ENCODE data around the gene NR0B1.

The NR0B1 gene, protein sequence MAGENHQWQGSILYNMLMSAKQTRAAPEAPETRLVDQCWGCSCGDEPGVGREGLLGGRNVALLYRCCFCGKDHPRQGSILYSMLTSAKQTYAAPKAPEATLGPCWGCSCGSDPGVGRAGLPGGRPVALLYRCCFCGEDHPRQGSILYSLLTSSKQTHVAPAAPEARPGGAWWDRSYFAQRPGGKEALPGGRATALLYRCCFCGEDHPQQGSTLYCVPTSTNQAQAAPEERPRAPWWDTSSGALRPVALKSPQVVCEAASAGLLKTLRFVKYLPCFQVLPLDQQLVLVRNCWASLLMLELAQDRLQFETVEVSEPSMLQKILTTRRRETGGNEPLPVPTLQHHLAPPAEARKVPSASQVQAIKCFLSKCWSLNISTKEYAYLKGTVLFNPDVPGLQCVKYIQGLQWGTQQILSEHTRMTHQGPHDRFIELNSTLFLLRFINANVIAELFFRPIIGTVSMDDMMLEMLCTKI

DNA sequence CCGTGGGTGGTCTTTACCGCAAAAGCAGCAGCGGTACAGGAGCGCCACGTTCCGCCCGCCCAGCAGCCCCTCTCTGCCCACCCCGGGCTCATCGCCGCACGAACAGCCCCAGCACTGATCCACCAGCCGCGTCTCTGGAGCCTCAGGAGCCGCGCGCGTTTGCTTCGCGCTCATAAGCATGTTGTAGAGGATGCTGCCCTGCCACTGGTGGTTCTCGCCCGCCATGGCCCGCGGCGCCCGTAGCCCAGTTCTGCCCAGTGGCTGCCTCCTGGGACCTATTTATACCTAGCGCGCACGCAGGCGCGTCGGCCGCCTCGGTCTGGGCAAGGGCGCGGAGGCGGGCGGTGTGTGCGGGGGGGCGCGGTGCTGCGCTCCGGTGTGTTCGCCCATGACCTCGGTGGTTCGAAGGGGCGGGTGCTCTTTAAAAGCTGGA is at the start of gene NR0B1:
Gene NR0B1, minus strand, starts transcription at position 252 of the 433 bp plus-strand sequence. Its CDS starts 27 bp downstream, at position 225.
- DNase-seq = no peak

DNA sequence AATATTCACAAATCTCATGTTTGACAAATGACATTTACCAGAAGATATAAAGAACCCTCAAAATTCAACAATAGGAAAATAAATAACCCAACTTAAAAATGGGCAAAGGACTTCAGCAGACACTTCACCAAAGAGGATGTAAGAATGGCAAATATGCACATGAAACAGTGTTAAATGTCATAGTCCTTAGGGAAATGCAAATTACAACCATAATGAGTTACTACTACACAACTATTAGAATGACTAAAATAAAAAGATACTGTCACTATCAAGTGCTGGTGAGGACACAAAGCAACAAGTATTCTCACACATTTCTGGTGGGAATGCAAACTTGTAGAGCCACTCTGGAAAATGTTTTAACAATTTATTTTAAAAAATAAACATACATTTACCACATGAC is 40.8 kb upstream of the NR0B1 start:
- DNase-seq = no peak

DNA sequence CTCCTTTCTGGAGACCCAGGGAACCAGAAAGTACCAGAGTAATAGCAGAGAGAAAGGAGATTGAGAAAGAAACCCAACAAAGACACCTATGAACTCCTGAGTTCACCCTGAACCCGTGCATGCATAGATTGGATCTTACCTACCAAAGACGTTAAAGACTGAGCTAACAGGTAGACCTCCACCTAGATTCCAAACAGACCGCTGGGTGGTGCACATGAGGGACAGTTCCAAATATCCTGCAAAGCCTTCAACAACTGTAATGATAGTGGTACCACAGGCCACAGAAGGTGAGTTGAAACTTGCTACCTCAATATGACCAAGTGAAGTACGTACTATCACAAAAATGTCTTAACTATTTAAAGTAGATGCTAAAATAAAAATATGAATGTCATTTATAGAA is 34.0 kb upstream of the NR0B1 start:
- no peak for DNase-seq

DNA sequence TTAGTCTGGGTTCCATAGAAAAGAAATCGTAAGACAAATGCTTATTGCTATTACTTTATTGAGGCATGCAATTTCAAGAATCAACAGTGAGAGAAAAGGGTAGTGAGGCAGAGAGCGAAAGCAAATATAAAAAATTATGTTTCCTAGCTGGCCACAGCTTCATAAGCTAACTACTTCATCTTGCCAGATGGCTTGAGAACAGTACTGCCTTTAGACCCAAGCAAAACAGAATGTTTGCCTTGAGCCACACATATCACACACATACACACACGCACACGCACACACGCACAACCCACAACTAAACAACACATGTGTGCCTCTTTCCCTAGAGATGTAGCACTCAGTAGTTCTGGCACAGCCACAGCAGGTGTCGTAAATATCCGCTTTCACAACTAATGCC is 31.6 kb upstream of the NR0B1 start:
- DNase-seq = no peak

DNA sequence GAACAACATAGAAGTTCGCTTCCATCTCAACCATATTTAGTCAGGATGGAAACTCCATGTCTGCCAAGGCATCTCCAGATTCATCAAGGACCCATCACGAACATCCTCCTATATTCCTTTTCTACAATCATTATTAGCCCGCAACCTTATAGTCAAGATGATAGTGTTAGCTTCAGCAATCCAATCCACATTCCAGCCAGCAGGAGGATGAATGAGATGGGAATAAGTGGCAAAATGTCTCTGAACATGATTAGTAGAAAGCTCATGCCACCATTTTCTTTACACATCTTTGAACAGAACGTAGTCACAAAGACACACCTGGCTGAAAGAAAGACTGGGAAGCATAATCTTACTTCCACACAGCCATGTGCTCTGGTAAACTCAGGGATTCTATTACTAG is 18.6 kb upstream of the NR0B1 start:
- no peak for DNase-seq

DNA sequence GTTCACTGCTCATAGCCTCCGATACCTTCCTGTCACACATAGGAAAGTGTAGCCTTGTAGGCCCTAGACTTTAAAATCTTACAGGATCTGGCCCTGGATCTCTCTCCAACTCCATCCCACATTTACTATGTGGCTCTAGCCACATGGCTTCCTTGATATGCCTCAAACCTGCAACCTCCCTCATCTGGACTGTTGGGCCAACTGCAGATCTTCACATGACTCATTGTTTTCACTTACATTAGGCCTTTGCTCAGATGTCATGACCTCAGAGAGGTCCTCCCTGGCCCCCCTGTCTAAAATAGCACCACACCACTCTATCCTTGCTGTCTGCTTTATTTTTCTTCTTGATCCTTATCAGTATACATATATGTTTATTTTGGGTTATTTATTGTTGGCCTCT is 8.1 kb upstream of the NR0B1 start:
- DNase-seq = no peak

DNA sequence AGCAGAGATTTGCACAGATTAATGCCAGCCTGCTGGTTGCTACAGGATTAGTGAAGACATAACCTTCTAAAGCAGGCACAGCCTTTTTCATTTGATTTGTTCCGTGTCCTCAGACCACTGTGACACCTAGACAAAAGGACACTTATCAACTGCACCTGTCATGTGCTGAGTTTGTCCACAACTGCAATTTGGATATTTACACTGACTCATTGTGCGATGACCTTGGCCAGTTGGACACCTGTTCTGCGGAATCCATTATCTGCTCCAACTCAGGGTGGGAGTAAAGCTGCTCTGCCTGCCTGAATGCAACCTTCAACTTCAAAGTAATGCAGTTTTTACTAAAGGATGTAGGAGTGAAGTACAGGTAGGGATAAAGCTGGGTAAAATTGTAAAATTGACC is 4.1 kb upstream of the NR0B1 start:
- DNase-seq = no peak

DNA sequence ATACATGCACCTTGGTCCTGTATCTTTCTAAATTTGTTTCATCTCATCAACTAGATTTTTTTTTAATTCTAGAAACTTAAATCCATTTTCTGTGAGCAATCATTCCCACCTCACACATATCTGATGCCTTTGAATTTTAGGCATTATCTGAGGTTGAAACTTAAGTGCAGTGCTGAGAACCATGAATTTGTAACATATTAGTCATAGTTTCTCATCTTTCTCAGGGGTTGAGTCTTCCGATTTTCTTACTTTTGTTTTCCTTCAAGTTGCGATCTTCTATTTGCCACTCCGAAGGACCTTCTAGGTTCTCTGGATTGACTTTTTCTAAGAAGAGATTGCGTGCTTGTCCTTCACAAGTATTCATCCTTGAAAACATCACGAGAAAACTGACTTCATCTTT is 3.7 kb upstream of the NR0B1 start:
- DNase-seq = no peak

DNA sequence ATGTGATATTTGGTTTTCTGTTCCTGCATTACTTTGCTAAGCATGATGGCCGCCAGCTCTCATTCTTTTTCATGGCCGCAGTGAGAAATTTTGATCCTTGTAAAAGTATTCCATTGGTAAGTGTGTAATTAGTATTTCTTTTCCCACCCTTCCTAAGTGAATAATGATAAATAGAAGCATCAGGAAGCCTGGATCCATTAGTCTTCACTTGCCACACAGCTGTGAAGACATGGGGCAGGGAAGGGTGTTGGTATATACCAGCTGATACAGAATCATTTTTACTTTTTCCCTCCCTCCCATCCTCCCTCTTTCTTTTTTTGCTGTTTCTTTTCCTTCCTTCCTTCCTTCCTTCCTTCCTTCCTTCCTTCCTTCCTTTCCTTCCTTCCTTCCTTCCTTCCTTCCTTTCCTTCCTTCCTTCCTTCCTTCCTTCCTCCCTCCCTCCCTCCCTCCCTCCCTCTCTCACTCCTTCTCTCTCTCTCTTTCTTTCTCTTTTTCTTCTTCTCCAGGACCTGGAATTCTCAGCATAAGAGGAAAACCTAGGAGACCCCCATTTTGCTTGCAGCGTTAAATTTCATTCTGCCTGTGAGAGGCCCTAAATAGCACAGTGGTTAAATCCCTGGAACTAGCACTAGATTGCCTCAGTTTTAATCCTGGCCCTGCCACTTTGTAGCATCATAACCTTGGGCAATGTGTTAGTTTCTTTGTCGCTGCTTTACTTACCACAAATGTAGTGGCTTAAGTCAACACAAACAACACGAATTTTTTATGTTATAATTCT is 1.4 kb upstream of the NR0B1 start:
- no peak for DNase-seq

DNA sequence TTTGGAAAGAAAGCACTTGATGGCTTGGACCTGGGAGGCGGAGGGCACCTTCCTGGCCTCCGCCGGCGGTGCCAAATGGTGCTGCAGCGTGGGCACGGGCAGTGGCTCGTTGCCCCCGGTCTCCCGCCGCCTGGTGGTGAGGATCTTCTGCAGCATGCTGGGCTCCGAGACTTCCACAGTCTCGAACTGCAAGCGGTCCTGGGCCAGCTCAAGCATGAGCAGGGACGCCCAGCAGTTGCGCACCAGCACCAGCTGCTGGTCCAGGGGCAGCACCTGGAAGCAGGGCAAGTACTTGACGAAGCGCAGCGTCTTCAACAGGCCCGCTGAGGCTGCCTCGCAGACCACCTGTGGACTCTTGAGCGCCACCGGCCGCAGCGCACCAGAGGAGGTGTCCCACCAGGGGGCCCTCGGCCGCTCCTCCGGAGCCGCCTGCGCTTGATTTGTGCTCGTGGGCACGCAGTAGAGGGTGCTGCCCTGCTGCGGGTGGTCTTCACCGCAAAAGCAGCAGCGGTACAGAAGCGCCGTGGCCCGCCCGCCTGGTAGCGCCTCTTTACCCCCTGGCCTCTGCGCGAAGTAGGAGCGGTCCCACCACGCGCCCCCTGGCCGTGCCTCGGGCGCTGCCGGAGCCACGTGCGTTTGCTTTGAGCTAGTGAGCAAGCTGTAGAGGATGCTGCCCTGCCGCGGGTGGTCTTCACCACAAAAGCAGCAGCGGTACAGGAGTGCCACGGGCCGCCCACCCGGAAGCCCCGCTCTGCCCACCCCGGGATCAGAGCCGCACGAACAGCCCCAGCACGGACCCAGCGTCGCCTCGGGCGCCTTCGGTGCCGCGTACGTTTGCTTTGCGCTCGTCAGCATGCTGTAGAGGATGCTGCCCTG is 689 bp downstream of the NR0B1 start:
- DNase-seq = no peak

DNA sequence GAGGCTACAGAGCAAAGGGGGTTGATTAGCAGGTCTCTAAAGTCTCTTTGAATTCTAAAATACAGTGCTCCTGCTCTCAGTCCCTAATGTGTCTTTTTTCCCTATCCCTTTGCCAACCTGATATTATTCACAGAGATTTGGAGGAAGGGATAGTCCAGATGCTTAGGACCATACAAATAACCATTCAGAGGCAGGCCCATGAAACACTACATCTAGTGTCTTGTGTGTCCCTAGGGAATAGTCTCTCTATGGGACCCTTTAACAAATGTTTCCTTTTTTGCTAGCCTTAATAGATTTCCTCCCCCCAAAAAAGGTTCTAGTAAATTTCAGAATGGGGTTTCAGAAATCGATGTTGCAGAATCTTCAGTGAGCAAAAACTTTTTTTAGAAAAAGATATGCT is 1.7 kb downstream of the NR0B1 start:
- no peak for DNase-seq

DNA sequence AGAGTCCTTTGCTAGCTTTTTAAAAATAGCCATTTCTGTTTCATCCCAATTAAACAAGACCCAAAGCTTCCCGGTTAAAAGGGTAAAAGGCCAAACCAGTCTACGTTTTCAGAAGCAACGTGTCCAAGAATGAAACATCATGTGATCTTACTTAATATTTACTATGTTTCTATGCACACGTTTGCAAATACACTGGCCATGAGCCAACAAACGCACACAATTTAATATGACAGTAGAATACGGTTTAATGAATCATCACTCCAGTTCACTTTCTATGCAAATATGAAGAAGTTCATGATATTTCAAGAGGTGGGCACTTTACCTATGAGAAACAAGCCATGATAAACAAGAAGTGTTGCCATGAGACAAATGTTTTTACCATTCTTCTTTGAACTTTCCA is 4.3 kb downstream of the NR0B1 start:
- DNase-seq = no peak

DNA sequence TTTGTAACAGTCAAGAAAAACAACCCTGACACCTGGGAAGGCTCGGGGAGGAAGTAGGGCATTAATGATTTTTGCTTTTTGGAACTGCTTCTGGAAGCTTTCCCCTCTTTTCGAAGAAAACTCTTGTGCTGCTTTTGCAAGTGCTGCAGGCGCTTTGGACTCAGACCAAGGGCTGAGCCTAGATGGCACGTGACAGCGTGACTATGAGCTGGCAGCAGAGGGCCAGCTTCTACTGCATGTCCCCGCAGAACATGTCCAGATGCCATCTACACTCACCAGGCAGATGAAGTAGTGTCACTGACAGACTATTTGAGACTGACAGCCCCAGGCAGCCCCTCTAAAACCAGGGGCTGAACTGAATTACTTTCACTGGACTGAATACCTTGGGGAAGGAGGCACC is 6.2 kb downstream of the NR0B1 start:
- DNase-seq = no peak

DNA sequence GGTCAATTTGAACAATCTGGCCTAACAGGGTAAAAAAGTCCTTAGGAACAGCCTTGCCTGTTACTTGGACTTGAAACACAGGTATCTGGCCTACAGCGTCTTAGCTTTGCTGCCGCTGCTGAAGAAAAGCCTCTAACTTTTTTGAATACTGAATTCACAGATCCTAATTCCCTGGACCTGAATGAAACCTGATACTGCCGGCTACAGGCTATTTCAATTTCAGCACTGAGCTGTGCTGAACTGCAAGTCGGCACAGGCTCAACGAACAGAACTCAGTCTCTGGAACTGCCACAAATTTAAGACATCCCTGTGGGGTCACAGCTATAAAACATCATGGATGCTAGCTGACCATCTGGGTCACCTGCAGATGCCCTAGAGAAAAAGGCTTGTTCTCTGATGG is 7.2 kb downstream of the NR0B1 start:
- no peak for DNase-seq

DNA sequence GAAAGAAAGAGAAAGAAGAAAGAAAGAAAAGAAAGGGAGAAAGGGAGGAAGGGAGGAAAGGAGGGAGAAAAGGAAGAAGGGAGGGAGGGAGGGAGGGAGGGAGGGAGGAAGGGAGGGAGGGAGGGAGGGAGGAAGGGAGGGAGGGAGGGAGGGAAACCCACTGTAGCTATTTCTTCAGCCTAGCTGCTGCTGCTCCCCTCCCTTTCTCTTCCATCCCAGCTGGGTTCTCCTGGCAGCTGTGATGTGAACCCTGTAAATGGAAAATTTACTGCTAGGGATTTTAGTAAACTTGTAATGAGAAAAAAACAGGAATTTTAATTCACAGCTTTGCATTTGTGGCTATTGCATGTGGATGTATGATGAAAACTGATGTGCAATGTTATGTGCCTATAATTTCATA is 8.0 kb downstream of the NR0B1 start:
- no peak for DNase-seq

DNA sequence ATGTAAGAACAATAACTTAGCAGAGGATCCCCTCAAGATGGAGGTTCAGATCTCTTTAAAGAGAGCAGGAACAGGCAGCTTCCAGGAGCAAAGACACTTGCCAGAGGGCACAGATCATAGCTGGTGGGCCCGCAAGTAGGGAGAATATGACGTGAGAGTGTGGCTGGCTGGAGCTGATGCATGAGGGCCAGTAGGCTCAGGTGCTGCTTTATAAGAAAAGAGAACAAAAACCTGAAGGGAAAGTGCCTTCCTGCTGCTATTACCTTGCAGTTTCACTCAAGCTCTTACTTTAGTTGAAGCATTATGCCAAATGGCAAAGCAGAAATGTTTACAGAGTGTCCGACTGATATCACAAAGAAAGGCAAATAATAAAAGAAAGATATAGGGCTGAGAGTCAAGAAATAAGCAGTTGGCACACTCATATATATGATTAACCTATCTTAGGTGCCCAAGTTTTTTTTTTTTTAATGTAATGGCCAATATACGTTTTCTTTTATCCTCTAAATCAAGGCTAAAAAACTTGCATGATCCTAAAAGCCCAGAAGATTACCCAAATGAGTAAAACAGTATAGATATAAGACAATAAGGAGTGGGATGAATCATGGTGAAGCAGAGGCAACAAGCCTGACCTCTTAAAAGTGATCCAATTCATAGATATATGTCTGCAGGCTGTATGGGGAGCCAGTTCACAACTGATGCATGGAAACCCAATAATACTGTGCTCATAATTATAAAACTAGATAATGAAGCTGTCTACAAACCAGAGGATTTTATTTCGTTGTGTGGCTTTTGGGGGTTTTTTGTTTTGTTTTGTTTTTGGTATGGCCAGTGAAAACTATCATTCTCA is 12.6 kb downstream of the NR0B1 start:
- no peak for DNase-seq

DNA sequence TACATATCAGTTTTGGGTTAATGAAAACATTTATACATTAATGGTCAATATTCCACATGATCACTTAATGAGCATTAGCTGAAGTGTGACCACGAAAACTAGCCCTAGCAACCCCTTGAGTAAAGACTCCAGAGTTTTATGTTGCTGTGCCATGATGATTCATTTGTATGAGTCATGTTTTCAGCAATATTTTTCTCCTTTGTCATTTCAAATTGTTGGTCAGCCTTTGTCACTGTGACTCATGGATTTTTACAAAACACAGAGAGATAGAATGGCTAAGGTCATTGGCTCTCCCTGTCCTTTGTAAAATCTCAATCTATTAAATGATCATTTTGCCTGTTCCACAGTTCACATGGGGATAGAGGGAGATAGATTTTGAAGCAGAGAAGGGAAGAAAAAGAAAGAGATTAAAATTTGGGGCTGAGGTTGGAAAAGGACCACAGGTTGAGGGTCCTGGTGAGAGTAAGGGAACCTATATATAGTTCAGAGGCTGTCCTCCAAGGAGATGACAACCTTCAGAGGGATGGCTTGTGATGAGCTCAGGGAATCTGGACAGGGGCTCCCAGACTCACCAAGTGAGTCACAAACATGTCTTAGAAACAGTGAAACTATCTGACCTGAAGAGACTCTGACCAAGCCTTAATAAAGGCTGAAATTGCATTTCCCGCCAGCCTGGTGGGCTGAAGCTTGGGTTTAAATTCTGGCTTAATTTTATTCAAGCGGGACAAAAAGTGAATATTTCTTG is 25.6 kb downstream of the NR0B1 start:
- no peak for DNase-seq

DNA sequence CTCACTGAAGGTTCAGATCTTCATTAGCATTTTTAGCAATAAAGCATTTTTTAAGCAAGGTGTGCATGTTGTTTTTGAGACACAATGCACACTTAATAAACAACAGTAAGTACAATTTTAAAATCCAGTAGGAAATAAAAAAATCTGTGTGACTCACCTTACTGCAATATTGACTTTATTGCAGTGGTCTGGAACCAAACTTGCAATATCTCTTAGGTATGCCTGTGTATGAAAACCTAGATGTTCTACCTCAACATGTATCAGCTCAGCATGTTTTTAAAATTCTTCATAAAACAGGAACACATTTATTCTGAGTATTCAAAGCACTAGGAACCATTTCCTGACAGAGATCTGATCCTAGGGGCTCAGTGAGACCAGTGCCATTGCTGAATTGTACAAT is 26.7 kb downstream of the NR0B1 start:
- no peak for DNase-seq

DNA sequence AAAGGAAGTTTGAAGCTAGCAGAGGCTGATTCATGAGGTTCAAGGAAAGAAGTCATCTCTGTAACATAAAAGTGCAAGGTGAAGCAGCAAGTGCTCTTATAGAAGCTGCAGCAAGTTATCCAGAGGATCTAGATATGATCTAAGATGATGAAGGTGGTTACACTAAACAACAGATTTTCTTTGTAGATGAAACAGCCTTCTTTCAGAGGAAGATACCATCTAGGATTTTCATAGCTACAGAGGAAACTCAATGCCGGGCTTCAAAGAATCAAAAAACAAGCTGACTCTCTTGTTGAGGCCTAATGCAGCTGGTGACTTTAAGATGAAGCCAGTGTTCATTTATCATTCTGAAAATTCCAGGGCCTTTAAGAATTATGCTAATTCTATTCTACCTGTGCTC is 28.8 kb downstream of the NR0B1 start:
- DNase-seq = no peak

DNA sequence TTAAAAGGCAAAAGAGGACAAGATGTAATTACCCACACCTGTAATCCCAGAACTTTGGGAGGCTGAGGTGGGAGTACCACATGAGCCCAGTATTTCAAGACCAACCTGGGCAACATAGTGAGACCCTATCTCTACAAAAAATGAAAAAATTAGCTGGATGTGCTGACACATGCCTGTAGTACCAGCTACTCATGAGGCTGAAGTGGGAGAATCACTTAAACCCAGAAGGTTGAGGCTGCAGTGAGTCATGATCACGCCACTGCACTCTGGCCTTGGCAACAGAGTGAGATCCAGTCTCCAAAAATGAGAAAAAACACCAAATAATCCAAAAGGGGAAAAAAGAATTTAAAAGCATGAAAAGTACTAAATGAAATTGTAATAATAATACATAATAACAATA is 30.8 kb downstream of the NR0B1 start:
- DNase-seq = no peak

DNA sequence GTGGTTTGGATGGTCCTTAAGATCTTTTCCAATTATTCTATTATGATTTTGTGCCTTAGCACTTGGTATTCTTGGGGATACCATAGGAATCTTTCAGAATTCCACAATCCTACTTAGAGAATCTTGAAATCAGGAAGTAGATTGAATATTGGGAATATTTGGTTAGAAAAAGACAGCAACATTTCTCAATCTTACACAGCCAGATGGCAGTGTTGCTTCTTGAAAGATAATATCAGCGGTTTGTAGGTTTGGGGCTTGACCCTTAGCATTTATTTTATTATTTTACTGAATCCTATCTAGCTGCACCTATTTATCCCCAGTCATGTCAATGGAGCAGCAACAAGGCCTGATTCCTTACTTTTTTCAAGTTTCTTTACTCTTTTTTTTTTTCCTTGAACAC is 33.7 kb downstream of the NR0B1 start:
- no peak for DNase-seq

DNA sequence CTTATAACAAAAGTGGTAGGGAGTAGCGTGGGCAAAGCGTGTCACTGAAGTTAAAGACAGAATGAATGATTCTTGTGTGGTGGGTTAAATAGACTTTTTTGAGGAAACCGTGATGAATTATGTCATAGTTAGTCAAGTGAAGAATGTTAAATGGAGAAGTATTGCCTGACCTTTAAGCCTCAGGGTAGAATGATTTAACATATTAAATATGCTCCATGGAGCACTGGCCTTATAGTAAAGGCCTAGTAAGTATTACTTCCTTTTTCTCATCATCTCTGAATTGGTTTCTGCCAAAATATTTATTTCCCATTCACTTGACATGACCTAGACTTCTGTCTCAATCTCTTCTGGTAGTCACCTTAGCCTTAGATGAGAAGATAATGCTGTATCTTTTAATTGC is 38.6 kb downstream of the NR0B1 start:
- no peak for DNase-seq

All from activated gamma-delta T cell treated with Interleukin-2 at 50 U/mL for 16 hours (primary cell).